T-helper 17 cell (primary cell): ENCODE data around the gene SYCP2L. TPM values are rescaled to one million over a fixed set of nuclear protein-coding genes. Genes with fewer than 3 reads are reported as not detected.

Source experiments
- ATAC-seq: fragments of 150-1000 bp; cut with Tn5 transposase; 2 replicates; pipeline ENCODE4 v1.10.0; 2021; ENCODE audit warnings: mild to moderate bottlenecking, moderate library complexity
- DNase-seq, 3 donors: peaks; one replicate each; pipeline versions ENCODE4 v3.0.0 to v3.0.0-alpha.2; 2020 to 2021
- H3K9me3 ChIP-seq: one replicate; pipeline ENCODE4 v1.7.0; 2013; ENCODE audit warnings: low read length, mild to moderate bottlenecking; ENCODE audit not compliant: control insufficient read depth, poor library complexity, severe bottlenecking
- H3K27ac Mint-ChIP-seq: one replicate; pipeline ENCODE4 v1.8.0; 2022; ENCODE audit warnings: mild to moderate bottlenecking, moderate library complexity, mixed read lengths
- H3K27me3 Mint-ChIP-seq: one replicate; pipeline ENCODE4 v1.8.0; 2022; ENCODE audit warnings: mixed read lengths
- H3K36me3 Mint-ChIP-seq: one replicate; pipeline ENCODE4 v1.8.0; 2022; ENCODE audit warnings: low read depth, mixed read lengths
- H3K4me1 Mint-ChIP-seq: one replicate; pipeline ENCODE4 v1.8.0; 2022; ENCODE audit warnings: mild to moderate bottlenecking, mixed read lengths
- H3K4me3 Mint-ChIP-seq: one replicate; pipeline ENCODE4 v1.8.0; 2022; ENCODE audit warnings: mild to moderate bottlenecking, moderate library complexity, mixed read lengths
- total RNA-seq, 4 donors: library from RNA in 2 of 4; stranded (reverse) in 2 of 4; gene quantifications; one replicate each; pipeline ENCODE4 v1.2.3 and lab custom pipeline; 2022 to 2026

SYCP2L gene
- total RNA-seq, 2 donors from 2014 or later = not detected

GRCh38 chr6:11007715-11008608 is 121.1 kb downstream of the SYCP2L start:
- DNase-seq (no peak), ATAC-seq (no peak)
- Mint-ChIP-seq H3K27me3 (peaks cover 52% of the 10 kb centered on the region), H3K27ac (no peak overlapping the region), H3K4me3 (no peak overlapping the region), H3K36me3 (peaks cover 2% of the 10 kb centered on the region), H3K4me1 (peaks cover 4% of the 10 kb centered on the region)
- H3K9me3 ChIP-seq = no peaks in the 10 kb centered on the region

GRCh38 chr6:11008821-11009220 is 122.0 kb downstream of the SYCP2L start:
- ATAC-seq (no peak), DNase-seq (no peak)
- Mint-ChIP-seq H3K36me3 (peaks cover 2% of the 10 kb centered on the region), H3K4me3 (no peak overlapping the region), H3K4me1 (peaks cover 4% of the 10 kb centered on the region), H3K27me3 (peaks cover 53% of the 10 kb centered on the region), H3K27ac (no peak overlapping the region)
- no peaks in the 10 kb centered on the region for H3K9me3 ChIP-seq

- peaks cover 4% of the 10 kb centered on the region for H3K4me1 Mint-ChIP-seq
- no peak overlapping the region for H3K27ac Mint-ChIP-seq
- H3K36me3 Mint-ChIP-seq = peaks cover 2% of the 10 kb centered on the region
- H3K9me3 ChIP-seq = no peaks in the 10 kb centered on the region
- peaks cover 55% of the 10 kb centered on the region for H3K27me3 Mint-ChIP-seq
- no peak overlapping the region for H3K4me3 Mint-ChIP-seq
- no peak for ATAC-seq
- DNase-seq = no peak
Observed at GRCh38 chr6:11009353-11009752, 122.5 kb downstream of the SYCP2L start.

- H3K4me1 Mint-ChIP-seq = no peaks in the 10 kb centered on the region
- DNase-seq = no peak
- no peak for ATAC-seq
- peaks cover 60% of the 10 kb centered on the region for H3K27me3 Mint-ChIP-seq
- H3K27ac Mint-ChIP-seq = no peak overlapping the region
- no peaks in the 10 kb centered on the region for H3K9me3 ChIP-seq
- H3K4me3 Mint-ChIP-seq = no peak overlapping the region
- H3K36me3 Mint-ChIP-seq = peaks cover 5% of the 10 kb centered on the region
Observed at GRCh38 chr6:11011787-11012234, 125.0 kb downstream of the SYCP2L start.

GRCh38 chr6:11012295-11012754 is 125.5 kb downstream of the SYCP2L start:
- H3K4me1 Mint-ChIP-seq = no peaks in the 10 kb centered on the region
- ATAC-seq = no peak
- no peak overlapping the region for H3K27ac Mint-ChIP-seq
- peaks cover 55% of the 10 kb centered on the region for H3K27me3 Mint-ChIP-seq
- H3K4me3 Mint-ChIP-seq = no peak overlapping the region
- DNase-seq = no peak
- no peaks in the 10 kb centered on the region for H3K9me3 ChIP-seq
- H3K36me3 Mint-ChIP-seq = peaks cover 5% of the 10 kb centered on the region

GRCh38 chr6:11012976-11013720 is 126.3 kb downstream of the SYCP2L start:
- Mint-ChIP-seq H3K36me3 (peaks cover 5% of the 10 kb centered on the region), H3K27ac (no peak overlapping the region), H3K4me1 (no peaks in the 10 kb centered on the region), H3K27me3 (peaks cover 55% of the 10 kb centered on the region), H3K4me3 (no peak overlapping the region)
- H3K9me3 ChIP-seq = no peaks in the 10 kb centered on the region
- ATAC-seq (no peak), DNase-seq (no peak)

GRCh38 chr6:11013721-11014070 is 126.8 kb downstream of the SYCP2L start:
- ATAC-seq (no peak), DNase-seq (no peak)
- Mint-ChIP-seq H3K4me3 (no peak overlapping the region), H3K4me1 (no peaks in the 10 kb centered on the region), H3K27ac (no peak overlapping the region), H3K27me3 (peaks cover 52% of the 10 kb centered on the region), H3K36me3 (peaks cover 5% of the 10 kb centered on the region)
- H3K9me3 ChIP-seq = no peaks in the 10 kb centered on the region

GRCh38 chr6:11015102-11015501 is 128.2 kb downstream of the SYCP2L start:
- H3K4me3 Mint-ChIP-seq = no peak overlapping the region
- no peak for DNase-seq
- peaks cover 2% of the 10 kb centered on the region for H3K36me3 Mint-ChIP-seq

GRCh38 chr6:11016452-11016851 is 129.6 kb downstream of the SYCP2L start:
- Mint-ChIP-seq H3K36me3 (peaks cover 2% of the 10 kb centered on the region), H3K27ac (no peak overlapping the region), H3K4me1 (peaks cover 5% of the 10 kb centered on the region), H3K4me3 (no peak overlapping the region), H3K27me3 (peaks cover 48% of the 10 kb centered on the region)
- DNase-seq (no peak), ATAC-seq (no peak)
- no peaks in the 10 kb centered on the region for H3K9me3 ChIP-seq

More at GRCh38 chr6:11015102-11015501, 128.2 kb downstream of the SYCP2L start:
- H3K9me3 ChIP-seq = no peaks in the 10 kb centered on the region
- Mint-ChIP-seq H3K4me1 (no peaks in the 10 kb centered on the region), H3K27me3 (peaks cover 46% of the 10 kb centered on the region), H3K27ac (no peak overlapping the region)
- no peak for ATAC-seq

- no peak overlapping the region for H3K27ac Mint-ChIP-seq
- H3K9me3 ChIP-seq = no peaks in the 10 kb centered on the region
Observed at GRCh38 chr6:11017090-11017489, 130.2 kb downstream of the SYCP2L start.

GRCh38 chr6:11018225-11018624 is 131.4 kb downstream of the SYCP2L start:
- ATAC-seq (no peak), DNase-seq (no peak)
- Mint-ChIP-seq H3K27ac (no peak overlapping the region), H3K4me1 (peaks cover 5% of the 10 kb centered on the region), H3K4me3 (no peak overlapping the region), H3K27me3 (peaks cover 47% of the 10 kb centered on the region), H3K36me3 (peaks cover 2% of the 10 kb centered on the region)
- H3K9me3 ChIP-seq = no peaks in the 10 kb centered on the region

More at GRCh38 chr6:11017090-11017489, 130.2 kb downstream of the SYCP2L start:
- Mint-ChIP-seq H3K4me3 (no peak overlapping the region), H3K27me3 (peaks cover 55% of the 10 kb centered on the region), H3K4me1 (peaks cover 5% of the 10 kb centered on the region), H3K36me3 (peaks cover 2% of the 10 kb centered on the region)
- no peak for ATAC-seq
- DNase-seq = no peak

GRCh38 chr6:11021003-11021402 is 134.2 kb downstream of the SYCP2L start:
- H3K27ac Mint-ChIP-seq = no peak overlapping the region
- H3K27me3 Mint-ChIP-seq = peaks cover 38% of the 10 kb centered on the region
- H3K36me3 Mint-ChIP-seq = peaks cover 1% of the 10 kb centered on the region
- DNase-seq (no peak), ATAC-seq (no peak)
- H3K9me3 ChIP-seq = no peaks in the 10 kb centered on the region
- H3K4me3 Mint-ChIP-seq = no peak overlapping the region
- peaks cover 5% of the 10 kb centered on the region for H3K4me1 Mint-ChIP-seq

GRCh38 chr6:11021714-11022113 is 134.9 kb downstream of the SYCP2L start:
- H3K27me3 Mint-ChIP-seq = peaks cover 35% of the 10 kb centered on the region
- H3K27ac Mint-ChIP-seq = no peak overlapping the region
- DNase-seq (no peak), ATAC-seq (no peak)
- no peaks in the 10 kb centered on the region for H3K9me3 ChIP-seq
- peaks cover 5% of the 10 kb centered on the region for H3K4me1 Mint-ChIP-seq
- H3K4me3 Mint-ChIP-seq = no peak overlapping the region
- H3K36me3 Mint-ChIP-seq = no peaks in the 10 kb centered on the region
